Prostate gland (tissue), 2 donors: ENCODE measurements around the gene PTPRE.

Experiments
- POLR2A ChIP-seq: fragments of 450-650 bp; IDR thresholded peaks from one replicate; pipeline ENCODE4 v1.6.1; 2016; ENCODE audit warnings: antibody characterized with exemption, mild to moderate bottlenecking
- POLR2AphosphoS5 ChIP-seq: sonication (generic); formaldehyde crosslinking; IDR thresholded peaks from one replicate; pipeline ENCODE4 v1.6.1; 2017; ENCODE audit warnings: antibody characterized with exemption
- TF ChIP-seq, protein P1 (sequence below), 4 experiments: fragments of 200-600 bp in 2 of 4; fragments of 450-650 bp in 2 of 4; sonication (generic) in 2 of 4; IDR thresholded peaks; 1 replicate in 3 of 4; 2 replicates in 1 of 4; pipeline ENCODE4 v1.5.1; 2016 to 2019; ENCODE audit warnings: antibody characterized with exemption in 4 of 4, mild to moderate bottlenecking in 2 of 4, moderate library complexity in 2 of 4

DNA sequence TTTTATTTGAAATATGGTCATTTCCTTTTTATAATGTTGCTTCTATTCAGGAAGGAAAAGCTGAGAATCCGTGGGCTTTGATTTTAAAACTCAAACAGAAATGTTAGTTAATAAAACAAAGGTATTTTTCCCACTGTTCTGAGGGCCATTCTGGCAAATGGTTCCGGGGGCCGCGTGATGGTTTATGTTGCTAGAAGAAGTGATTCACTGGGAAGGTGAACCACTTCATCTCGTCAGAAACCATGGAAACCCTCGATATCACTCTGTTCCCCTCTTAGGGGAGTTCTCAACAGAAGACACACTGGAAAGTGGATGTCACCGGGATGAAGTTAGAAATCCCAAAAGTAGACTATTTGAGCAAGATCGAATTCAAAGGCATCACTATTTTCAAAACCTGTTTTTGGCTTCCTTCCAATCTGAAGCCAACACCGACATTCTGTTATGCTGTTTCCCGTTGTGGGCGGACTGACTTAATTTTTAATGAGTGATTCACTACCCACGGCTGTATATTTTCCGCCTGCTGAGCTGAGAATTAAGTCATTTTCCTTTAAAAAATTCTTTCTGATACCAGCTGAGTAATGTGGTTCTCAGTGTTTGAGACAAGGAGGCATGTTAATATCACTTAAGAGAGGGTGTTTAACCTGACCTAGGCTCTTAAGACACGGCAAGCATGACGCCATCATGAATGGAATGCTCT lies 84.1 kb downstream of the PTPRE start:
- TF ChIP-seq, protein P1, sequence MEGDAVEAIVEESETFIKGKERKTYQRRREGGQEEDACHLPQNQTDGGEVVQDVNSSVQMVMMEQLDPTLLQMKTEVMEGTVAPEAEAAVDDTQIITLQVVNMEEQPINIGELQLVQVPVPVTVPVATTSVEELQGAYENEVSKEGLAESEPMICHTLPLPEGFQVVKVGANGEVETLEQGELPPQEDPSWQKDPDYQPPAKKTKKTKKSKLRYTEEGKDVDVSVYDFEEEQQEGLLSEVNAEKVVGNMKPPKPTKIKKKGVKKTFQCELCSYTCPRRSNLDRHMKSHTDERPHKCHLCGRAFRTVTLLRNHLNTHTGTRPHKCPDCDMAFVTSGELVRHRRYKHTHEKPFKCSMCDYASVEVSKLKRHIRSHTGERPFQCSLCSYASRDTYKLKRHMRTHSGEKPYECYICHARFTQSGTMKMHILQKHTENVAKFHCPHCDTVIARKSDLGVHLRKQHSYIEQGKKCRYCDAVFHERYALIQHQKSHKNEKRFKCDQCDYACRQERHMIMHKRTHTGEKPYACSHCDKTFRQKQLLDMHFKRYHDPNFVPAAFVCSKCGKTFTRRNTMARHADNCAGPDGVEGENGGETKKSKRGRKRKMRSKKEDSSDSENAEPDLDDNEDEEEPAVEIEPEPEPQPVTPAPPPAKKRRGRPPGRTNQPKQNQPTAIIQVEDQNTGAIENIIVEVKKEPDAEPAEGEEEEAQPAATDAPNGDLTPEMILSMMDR (IDR thresholded peaks at IDR 0.05) = no peak
- TF ChIP-seq POLR2A = no peak
- TF ChIP-seq POLR2AphosphoS5 = no peak
